ENCODE results near the gene TRABD2B.

DNA sequence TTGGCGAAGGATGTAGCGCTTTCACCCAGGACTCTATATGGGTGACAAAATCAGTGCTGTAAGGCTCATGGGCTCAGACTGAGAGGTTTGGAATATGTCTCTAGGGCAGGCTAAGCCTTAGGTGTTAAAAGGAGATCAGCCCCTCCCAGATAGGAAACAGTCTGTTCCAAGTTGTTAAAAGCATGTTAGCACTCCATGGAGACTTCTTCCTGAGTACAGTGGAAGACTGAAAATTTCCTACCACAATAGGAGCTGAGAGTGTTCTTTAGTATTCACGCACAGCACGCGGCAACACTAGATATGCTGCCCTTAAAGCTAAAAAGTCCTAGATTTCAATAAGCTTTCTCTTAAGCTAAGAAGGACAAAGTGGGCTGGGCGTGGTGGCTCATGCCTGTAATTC lies 122.1 kb downstream of the TRABD2B start:
- TF ChIP-seq RCOR1 (IDR thresholded peaks at IDR 0.05; ENCODE audit: insufficient replicate concordance, low read length): no peak
- TF ChIP-seq, protein P1, sequence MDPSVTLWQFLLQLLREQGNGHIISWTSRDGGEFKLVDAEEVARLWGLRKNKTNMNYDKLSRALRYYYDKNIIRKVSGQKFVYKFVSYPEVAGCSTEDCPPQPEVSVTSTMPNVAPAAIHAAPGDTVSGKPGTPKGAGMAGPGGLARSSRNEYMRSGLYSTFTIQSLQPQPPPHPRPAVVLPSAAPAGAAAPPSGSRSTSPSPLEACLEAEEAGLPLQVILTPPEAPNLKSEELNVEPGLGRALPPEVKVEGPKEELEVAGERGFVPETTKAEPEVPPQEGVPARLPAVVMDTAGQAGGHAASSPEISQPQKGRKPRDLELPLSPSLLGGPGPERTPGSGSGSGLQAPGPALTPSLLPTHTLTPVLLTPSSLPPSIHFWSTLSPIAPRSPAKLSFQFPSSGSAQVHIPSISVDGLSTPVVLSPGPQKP (IDR thresholded peaks at IDR 0.05; ENCODE audit: borderline replicate concordance, low read depth, low read length): no peak
- TF ChIP-seq POLR2A (IDR thresholded peaks at IDR 0.05; ENCODE audit: low read depth, low read length): no peak
- TF ChIP-seq, protein P2, sequence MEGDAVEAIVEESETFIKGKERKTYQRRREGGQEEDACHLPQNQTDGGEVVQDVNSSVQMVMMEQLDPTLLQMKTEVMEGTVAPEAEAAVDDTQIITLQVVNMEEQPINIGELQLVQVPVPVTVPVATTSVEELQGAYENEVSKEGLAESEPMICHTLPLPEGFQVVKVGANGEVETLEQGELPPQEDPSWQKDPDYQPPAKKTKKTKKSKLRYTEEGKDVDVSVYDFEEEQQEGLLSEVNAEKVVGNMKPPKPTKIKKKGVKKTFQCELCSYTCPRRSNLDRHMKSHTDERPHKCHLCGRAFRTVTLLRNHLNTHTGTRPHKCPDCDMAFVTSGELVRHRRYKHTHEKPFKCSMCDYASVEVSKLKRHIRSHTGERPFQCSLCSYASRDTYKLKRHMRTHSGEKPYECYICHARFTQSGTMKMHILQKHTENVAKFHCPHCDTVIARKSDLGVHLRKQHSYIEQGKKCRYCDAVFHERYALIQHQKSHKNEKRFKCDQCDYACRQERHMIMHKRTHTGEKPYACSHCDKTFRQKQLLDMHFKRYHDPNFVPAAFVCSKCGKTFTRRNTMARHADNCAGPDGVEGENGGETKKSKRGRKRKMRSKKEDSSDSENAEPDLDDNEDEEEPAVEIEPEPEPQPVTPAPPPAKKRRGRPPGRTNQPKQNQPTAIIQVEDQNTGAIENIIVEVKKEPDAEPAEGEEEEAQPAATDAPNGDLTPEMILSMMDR (conservative IDR thresholded peaks at IDR 0.05; ENCODE audit: low read depth, low read length): no peak
- TF ChIP-seq CEBPB (IDR thresholded peaks at IDR 0.05; ENCODE audit: low read depth, low read length): no peak
- no peak for TF ChIP-seq RFX5 (IDR thresholded peaks at IDR 0.05; ENCODE audit: low read depth, low read length)
- no peak for TF ChIP-seq RAD21 (IDR thresholded peaks at IDR 0.05; ENCODE audit: low read length)
- no peak for TF ChIP-seq MXI1 (IDR thresholded peaks at IDR 0.05; ENCODE audit: borderline replicate concordance, low read depth, low read length)
